GM18526 (cell line): Measurements from ENCODE around the gene GNA15.

Experiments
- POLR2A ChIP-seq: IDR thresholded peaks from 3 replicates; pipeline ENCODE4 v1.6.1; 2011; ENCODE audit not compliant: insufficient read length; ENCODE audit errors: extremely low read depth

The GNA15 gene

DNA sequence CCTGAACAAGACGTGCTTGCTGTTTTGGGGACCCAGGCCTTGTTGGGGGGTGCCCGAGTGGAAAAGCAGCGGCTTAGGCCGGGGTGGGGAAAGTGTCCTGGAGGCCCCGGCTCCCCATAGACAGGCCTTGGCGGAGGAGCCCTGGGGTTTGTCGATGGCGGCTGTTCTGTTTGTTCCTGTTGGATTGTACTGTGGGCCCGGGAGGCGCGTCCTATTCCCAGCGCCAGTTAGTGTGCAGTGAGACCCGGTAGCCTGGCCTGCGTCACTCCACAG lies 61.0 kb downstream of the GNA15 start:
- TF ChIP-seq POLR2A, result no peak

- TF ChIP-seq POLR2A, result no peak
Observed at GRCh38 chr19:3198901-3199700, 63.3 kb downstream of the GNA15 start.

GRCh38 chr19:3201072-3201700 lies 65.4 kb downstream of the GNA15 start:
- no peak for TF ChIP-seq POLR2A

DNA sequence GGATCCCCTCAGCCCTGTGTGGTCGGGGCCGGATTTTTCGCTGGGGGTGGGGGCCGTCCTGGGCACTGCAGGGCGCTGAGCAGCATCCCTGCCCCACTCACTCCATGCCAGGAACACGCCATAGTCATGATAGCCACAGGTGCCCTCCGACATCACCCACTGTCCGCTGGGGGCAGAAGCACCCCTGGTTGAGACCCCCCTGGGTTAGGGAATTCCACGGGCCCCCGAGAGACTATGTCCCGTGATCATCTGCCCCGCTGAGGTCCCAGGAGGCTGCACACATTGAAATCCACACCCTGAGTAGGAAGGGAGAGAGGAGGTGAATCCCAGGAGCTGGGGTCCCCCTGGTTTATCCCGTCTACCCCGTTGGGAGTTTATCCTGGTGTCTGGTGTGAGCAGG lies 66.1 kb downstream of the GNA15 start:
- TF ChIP-seq POLR2A, result no peak

DNA sequence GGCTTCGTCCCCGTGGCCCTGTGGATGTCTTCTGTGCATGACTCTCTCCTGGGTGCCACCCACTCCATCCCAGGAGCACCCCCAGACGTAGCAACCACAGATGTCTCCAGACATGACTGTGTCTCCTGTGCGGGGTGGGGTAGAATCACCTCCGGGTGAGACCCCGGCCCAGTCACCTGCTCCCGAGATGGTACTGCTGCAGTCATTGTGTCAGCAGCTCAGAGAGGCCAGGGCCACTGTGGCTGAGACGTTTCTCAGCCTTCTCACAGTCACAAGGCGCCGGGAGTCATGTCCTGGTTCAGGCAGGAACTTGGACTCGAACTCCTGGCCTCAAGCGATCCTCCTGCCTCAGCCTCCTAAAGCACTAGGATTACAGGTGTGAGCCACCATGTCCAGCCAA lies 66.5 kb downstream of the GNA15 start:
- no peak for TF ChIP-seq POLR2A

DNA sequence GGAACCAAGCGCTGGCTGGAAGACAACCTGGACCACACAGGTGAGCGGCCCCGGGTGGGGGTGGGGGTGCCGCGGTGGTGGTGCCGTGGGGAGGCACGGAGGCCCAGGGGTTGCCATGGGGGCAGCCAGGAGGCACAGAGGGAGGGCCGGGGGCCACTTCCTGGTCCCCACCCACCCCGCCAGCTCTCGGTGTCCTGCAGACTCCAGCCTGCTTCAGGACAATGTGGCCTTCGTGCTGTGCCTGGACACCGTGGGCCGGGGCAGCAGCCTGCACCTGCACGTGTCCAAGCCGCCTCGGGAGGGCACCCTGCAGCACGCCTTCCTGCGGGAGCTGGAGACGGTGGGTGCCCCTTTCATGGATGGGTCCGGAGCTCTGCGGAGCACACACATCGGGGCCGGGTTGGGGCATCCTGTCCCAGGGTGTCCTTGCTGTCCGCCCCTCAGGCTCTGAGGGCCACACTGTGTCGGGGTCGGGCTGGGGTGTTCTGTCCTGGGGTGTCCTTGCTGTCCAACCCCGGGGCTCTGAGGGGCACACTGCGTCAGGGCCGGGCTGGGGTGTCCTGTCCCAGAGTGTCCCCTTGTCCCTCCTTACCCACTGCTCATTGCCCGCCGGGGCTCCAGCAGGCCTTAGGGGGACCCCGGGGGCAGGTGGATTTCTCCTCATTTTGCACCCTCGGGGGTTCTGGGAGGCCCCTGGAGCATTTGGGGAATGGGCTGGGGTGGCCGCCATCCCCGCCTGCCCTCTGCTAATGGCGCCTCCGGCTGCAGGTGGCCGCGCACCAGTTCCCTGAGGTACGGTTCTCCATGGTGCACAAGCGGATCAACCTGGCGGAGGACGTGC lies 68.2 kb downstream of the GNA15 start:
- TF ChIP-seq POLR2A, result no peak

- no peak for TF ChIP-seq POLR2A
Observed at GRCh38 chr19:3204646-3205275, 68.9 kb downstream of the GNA15 start.

- TF ChIP-seq POLR2A, result no peak
Observed at GRCh38 chr19:3206216-3206953, 70.6 kb downstream of the GNA15 start.

DNA sequence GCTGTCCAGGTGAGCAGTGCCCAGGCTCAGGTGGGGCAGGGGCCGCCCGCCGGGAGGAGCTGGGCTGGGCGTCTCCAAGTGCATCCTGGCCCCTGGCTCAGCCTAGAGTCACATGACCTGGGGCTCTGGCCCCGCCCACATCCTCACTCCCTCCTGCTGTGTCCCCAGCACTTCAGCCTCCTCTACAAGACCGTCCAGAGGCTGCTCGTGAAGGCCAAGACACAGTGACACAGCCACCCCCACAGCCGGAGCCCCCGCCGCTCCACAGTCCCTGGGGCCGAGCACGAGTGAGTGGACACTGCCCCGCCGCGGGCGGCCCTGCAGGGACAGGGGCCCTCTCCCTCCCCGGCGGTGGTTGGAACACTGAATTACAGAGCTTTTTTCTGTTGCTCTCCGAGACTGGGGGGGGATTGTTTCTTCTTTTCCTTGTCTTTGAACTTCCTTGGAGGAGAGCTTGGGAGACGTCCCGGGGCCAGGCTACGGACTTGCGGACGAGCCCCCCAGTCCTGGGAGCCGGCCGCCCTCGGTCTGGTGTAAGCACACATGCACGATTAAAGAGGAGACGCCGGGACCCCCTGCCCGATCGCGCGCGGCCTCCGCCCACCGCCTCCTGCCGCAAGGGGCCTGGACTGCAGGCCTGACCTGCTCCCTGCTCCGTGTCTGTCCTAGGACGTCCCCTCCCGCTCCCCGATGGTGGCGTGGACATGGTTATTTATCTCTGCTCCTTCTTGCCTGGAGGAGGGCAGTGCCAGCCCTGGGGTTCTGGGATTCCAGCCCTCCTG lies 71.8 kb downstream of the GNA15 start:
- no peak for TF ChIP-seq POLR2A

GRCh38 chr19:3208317-3209207 lies 72.7 kb downstream of the GNA15 start:
- no peak for TF ChIP-seq POLR2A

DNA sequence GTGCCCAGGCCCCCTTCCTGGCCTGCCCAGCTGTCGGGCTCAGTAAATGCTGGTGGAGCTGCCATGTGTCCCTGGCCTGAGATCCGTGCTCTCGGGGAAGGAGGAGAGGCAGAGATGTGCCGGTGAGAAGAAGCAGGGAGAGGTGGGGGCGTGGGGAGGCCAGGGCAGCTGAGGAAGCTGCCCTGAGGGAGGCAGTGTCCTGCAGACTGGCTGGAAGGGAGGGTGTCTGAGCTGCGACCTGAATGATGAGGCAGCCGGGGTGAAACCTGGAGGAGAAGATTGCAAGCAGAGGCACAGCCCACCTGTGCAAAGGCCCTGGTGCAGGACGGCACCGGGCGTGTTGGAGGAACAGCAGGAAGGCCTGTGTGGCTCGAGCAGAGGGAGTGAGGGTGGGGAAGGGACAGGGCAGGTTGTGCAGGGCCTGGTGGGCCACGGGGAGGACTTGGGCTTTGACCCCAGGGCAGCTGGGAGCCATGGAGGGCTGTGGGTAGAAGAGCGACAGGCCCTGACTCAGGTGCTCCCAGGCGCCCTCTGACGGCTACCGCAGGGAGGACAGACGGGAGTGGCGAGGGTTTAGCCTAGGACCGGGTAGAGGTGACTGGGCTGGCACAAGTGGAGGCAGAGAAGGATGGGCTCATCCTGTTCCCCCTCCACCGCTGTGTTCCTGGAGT lies 74.6 kb downstream of the GNA15 start:
- no peak for TF ChIP-seq POLR2A

- TF ChIP-seq POLR2A, result no peak
Observed at GRCh38 chr19:3211191-3211590, 75.4 kb downstream of the GNA15 start.

- no peak for TF ChIP-seq POLR2A
Observed at GRCh38 chr19:3213159-3213558, 77.3 kb downstream of the GNA15 start.
